ENCODE results near the gene GOLGA8J.
"Not testable (repeated sequence)": the region's sequence is repeated elsewhere in the genome, so short reads cannot be mapped to it uniquely, and the experiment has no call there.

GOLGA8J gene

DNA sequence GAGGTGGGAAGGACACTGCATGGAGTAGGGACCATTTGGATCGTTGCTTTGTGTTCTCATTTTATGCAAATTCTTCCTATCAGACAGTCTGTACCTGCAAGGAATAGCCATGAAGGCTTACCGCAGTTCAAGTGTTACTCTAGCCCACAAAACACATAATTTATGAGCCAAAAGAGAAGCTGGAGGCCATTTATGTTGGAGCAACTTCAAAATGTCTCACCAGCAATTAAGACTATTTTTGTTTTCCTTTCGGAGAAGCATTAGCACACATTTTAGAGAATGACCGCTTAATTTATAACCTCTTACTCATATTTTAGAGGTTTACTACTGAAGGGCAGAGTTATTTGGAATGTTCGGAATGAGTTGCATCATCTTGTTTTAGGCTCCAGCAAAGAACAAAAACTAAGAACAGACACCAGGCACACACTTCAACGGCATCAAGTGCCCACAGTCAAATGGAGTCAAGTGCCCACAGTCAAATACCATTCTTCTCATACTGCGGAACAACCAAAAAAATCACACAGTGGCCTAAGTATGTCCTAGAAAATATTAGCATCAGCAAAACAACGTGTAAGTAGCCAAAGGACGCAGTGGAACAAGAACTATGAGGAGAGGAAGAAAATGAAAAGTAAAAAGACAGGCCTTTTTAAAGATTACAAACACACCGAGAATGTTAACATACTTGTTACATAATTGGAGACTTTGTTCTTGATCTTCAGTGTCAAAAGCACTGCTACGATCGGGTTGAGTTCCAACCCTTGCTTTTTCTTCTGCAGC is 17.5 kb upstream of the GOLGA8J start:
- Histone ChIP-seq H3K23ac (ENCODE audit: low read length) (no peak overlapping the region), H3K79me2 (ENCODE audit: control insufficient read depth, insufficient read depth, low read length) (no peaks in the 10 kb centered on the region), H4K8ac (ENCODE audit: low read depth, low read length) (no peak overlapping the region), H3K27me3 (ENCODE audit: insufficient read depth, low read length, poor library complexity) (no peaks in the 10 kb centered on the region), H2BK5ac (ENCODE audit: low read length) (no peak overlapping the region), H3K4ac (ENCODE audit: low read depth, low read length) (no peak overlapping the region), H3K9ac (ENCODE audit: low read length) (no peak overlapping the region), H2AK5ac (ENCODE audit: low read length) (no peak overlapping the region), H3K79me1 (ENCODE audit: low read length) (no peaks in the 10 kb centered on the region), H3K36me3 (ENCODE audit: control insufficient read depth, insufficient read depth, low read length) (no peaks in the 10 kb centered on the region), H3K27ac (ENCODE audit: low read depth, low read length) (no peak overlapping the region), H3K4me1 (ENCODE audit: control insufficient read depth, low read depth, low read length) (no peaks in the 10 kb centered on the region), H3K4me2 (ENCODE audit: low read length) (no peak overlapping the region), H3K18ac (ENCODE audit: low read length) (no peak overlapping the region), H2BK120ac (ENCODE audit: low read depth, low read length) (no peak overlapping the region), H3K56ac (ENCODE audit: low read length) (no peak overlapping the region), H4K5ac (ENCODE audit: low read length) (no peak overlapping the region), H2BK15ac (replicated peaks; ENCODE audit: low read depth) (no peak overlapping the region), H3K4me3 (ENCODE audit: low read length) (no peak overlapping the region)
- no CpG with 5 or more reads among the region's 12 CpGs for WGBS (ENCODE audit: extremely low coverage, insufficient coverage, low lambda C conversion rate)
- no peak for DNase-seq

DNA sequence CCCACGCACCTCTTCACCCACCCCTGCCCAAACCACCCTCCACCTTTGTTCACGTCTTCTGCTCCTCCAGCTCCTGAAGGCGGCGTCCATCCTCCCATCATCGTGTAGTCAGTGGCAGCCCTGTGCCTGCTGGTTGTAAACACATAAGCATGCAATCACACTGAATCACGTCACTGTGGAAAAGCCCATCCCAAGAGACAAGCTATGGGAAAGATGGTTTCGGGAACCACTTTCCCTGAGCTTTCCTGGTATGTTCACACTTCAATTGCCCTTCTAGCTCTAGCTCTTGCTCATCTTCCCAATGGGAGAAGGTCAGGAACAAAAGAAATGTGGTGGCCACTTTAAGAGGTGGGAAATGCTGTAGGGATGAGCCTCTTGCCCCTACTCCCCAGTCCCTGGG is 14.4 kb upstream of the GOLGA8J start:
- H3K4me2 ChIP-seq (ENCODE audit: low read length) = no peak overlapping the region
- DNase-seq = no peak
- H4K8ac ChIP-seq (ENCODE audit: low read depth, low read length) = no peak overlapping the region
- H2BK5ac ChIP-seq (ENCODE audit: low read length) = no peak overlapping the region
- H3K27me3 ChIP-seq (ENCODE audit: insufficient read depth, low read length, poor library complexity) = no peaks in the 10 kb centered on the region
- no peak overlapping the region for H3K56ac ChIP-seq (ENCODE audit: low read length)
- H3K18ac ChIP-seq (ENCODE audit: low read length) = no peak overlapping the region
- no peak overlapping the region for H3K4me3 ChIP-seq (ENCODE audit: low read length)
- H3K27ac ChIP-seq (ENCODE audit: low read depth, low read length) = no peak overlapping the region
- H3K23ac ChIP-seq (ENCODE audit: low read length) = no peak overlapping the region
- H3K79me1 ChIP-seq (ENCODE audit: low read length) = no peaks in the 10 kb centered on the region
- no peak overlapping the region for H2BK15ac ChIP-seq (replicated peaks; ENCODE audit: low read depth)
- H3K36me3 ChIP-seq (ENCODE audit: control insufficient read depth, insufficient read depth, low read length) = no peaks in the 10 kb centered on the region
- H3K79me2 ChIP-seq (ENCODE audit: control insufficient read depth, insufficient read depth, low read length) = no peaks in the 10 kb centered on the region
- no peak overlapping the region for H3K4ac ChIP-seq (ENCODE audit: low read depth, low read length)
- H2BK120ac ChIP-seq (ENCODE audit: low read depth, low read length) = no peak overlapping the region
- H4K5ac ChIP-seq (ENCODE audit: low read length) = no peak overlapping the region
- no peak overlapping the region for H2AK5ac ChIP-seq (ENCODE audit: low read length)
- no peak overlapping the region for H3K9ac ChIP-seq (ENCODE audit: low read length)
- H3K4me1 ChIP-seq (ENCODE audit: control insufficient read depth, low read depth, low read length) = no peaks in the 10 kb centered on the region
- WGBS (ENCODE audit: extremely low coverage, insufficient coverage, low lambda C conversion rate) = no CpG with 5 or more reads among the region's 7 CpGs

GRCh38 chr15:30072630-30073029 is 10.1 kb upstream of the GOLGA8J start:
- H3K27ac ChIP-seq (ENCODE audit: low read depth, low read length) = no peak overlapping the region
- H3K79me1 ChIP-seq (ENCODE audit: low read length) = no peaks in the 10 kb centered on the region
- H3K18ac ChIP-seq (ENCODE audit: low read length) = no peak overlapping the region
- no peaks in the 10 kb centered on the region for H3K27me3 ChIP-seq (ENCODE audit: insufficient read depth, low read length, poor library complexity)
- H2BK15ac ChIP-seq (replicated peaks; ENCODE audit: low read depth) = no peak overlapping the region
- no peak overlapping the region for H2BK120ac ChIP-seq (ENCODE audit: low read depth, low read length)
- no peak for DNase-seq
- no peaks in the 10 kb centered on the region for H3K4me1 ChIP-seq (ENCODE audit: control insufficient read depth, low read depth, low read length)
- no peaks in the 10 kb centered on the region for H3K79me2 ChIP-seq (ENCODE audit: control insufficient read depth, insufficient read depth, low read length)
- H3K23ac ChIP-seq (ENCODE audit: low read length) = no peak overlapping the region
- H4K8ac ChIP-seq (ENCODE audit: low read depth, low read length) = no peak overlapping the region
- no peaks in the 10 kb centered on the region for H3K36me3 ChIP-seq (ENCODE audit: control insufficient read depth, insufficient read depth, low read length)
- no peak overlapping the region for H2BK5ac ChIP-seq (ENCODE audit: low read length)
- H3K4me2 ChIP-seq (ENCODE audit: low read length) = no peak overlapping the region
- no peak overlapping the region for H3K4ac ChIP-seq (ENCODE audit: low read depth, low read length)
- no peak overlapping the region for H4K5ac ChIP-seq (ENCODE audit: low read length)
- H3K56ac ChIP-seq (ENCODE audit: low read length) = no peak overlapping the region
- WGBS (ENCODE audit: extremely low coverage, insufficient coverage, low lambda C conversion rate) = no CpG with 5 or more reads among the region's 7 CpGs
- H3K4me3 ChIP-seq (ENCODE audit: low read length) = no peak overlapping the region
- H3K9ac ChIP-seq (ENCODE audit: low read length) = no peak overlapping the region
- H2AK5ac ChIP-seq (ENCODE audit: low read length) = no peak overlapping the region

GRCh38 chr15:30073915-30074314 is 8.8 kb upstream of the GOLGA8J start:
- Histone ChIP-seq H2BK120ac (ENCODE audit: low read depth, low read length) (no peak overlapping the region), H3K36me3 (ENCODE audit: control insufficient read depth, insufficient read depth, low read length) (no peaks in the 10 kb centered on the region), H3K23ac (ENCODE audit: low read length) (no peak overlapping the region), H2BK5ac (ENCODE audit: low read length) (no peak overlapping the region), H3K56ac (ENCODE audit: low read length) (no peak overlapping the region), H3K4me2 (ENCODE audit: low read length) (no peak overlapping the region), H3K4me1 (ENCODE audit: control insufficient read depth, low read depth, low read length) (no peaks in the 10 kb centered on the region), H3K4me3 (ENCODE audit: low read length) (no peak overlapping the region), H3K79me2 (ENCODE audit: control insufficient read depth, insufficient read depth, low read length) (no peaks in the 10 kb centered on the region), H3K18ac (ENCODE audit: low read length) (no peak overlapping the region), H3K27me3 (ENCODE audit: insufficient read depth, low read length, poor library complexity) (no peaks in the 10 kb centered on the region), H2AK5ac (ENCODE audit: low read length) (no peak overlapping the region), H4K8ac (ENCODE audit: low read depth, low read length) (no peak overlapping the region), H3K27ac (ENCODE audit: low read depth, low read length) (no peak overlapping the region), H4K5ac (ENCODE audit: low read length) (no peak overlapping the region), H3K4ac (ENCODE audit: low read depth, low read length) (no peak overlapping the region), H2BK15ac (replicated peaks; ENCODE audit: low read depth) (no peak overlapping the region), H3K9ac (ENCODE audit: low read length) (no peak overlapping the region), H3K79me1 (ENCODE audit: low read length) (no peaks in the 10 kb centered on the region)
- DNase-seq = no peak
- no CpG with 5 or more reads among the region's 4 CpGs for WGBS (ENCODE audit: extremely low coverage, insufficient coverage, low lambda C conversion rate)

DNA sequence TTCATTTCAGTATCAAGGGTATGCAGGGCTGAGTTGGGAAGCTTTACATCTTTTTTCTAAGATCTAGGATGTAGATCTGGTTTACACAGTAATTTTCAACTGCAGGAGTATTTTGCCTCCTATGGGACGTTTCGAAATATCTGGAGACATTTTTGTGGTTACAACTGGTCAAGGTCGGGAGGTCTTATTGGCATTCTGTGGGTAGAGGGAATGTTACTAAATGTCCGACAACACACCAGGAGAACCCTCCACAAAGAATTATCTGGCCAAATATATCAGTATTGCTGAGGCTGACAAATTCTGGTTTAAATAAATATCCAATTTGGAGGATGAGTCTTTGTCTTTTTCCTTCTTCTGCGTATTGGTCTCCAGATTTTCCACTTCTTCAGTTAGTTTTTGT is 1.9 kb upstream of the GOLGA8J start:
- H3K56ac ChIP-seq (ENCODE audit: low read length); H3K79me1 ChIP-seq (ENCODE audit: low read length); H2BK5ac ChIP-seq (ENCODE audit: low read length); H3K27me3 ChIP-seq (ENCODE audit: insufficient read depth, low read length, poor library complexity); H3K18ac ChIP-seq (ENCODE audit: low read length); H2BK120ac ChIP-seq (ENCODE audit: low read depth, low read length); DNase-seq; H3K27ac ChIP-seq (ENCODE audit: low read depth, low read length); H3K4ac ChIP-seq (ENCODE audit: low read depth, low read length); H4K8ac ChIP-seq (ENCODE audit: low read depth, low read length); H3K79me2 ChIP-seq (ENCODE audit: control insufficient read depth, insufficient read depth, low read length); H4K5ac ChIP-seq (ENCODE audit: low read length); H2AK5ac ChIP-seq (ENCODE audit: low read length); H3K4me1 ChIP-seq (ENCODE audit: control insufficient read depth, low read depth, low read length); H3K4me3 ChIP-seq (ENCODE audit: low read length); H3K23ac ChIP-seq (ENCODE audit: low read length); H3K9ac ChIP-seq (ENCODE audit: low read length); H3K4me2 ChIP-seq (ENCODE audit: low read length); H2BK15ac ChIP-seq (replicated peaks; ENCODE audit: low read depth); H3K36me3 ChIP-seq (ENCODE audit: control insufficient read depth, insufficient read depth, low read length): not testable (repeated sequence)
- no CpG with 5 or more reads among the region's 5 CpGs for WGBS (ENCODE audit: extremely low coverage, insufficient coverage, low lambda C conversion rate)

DNA sequence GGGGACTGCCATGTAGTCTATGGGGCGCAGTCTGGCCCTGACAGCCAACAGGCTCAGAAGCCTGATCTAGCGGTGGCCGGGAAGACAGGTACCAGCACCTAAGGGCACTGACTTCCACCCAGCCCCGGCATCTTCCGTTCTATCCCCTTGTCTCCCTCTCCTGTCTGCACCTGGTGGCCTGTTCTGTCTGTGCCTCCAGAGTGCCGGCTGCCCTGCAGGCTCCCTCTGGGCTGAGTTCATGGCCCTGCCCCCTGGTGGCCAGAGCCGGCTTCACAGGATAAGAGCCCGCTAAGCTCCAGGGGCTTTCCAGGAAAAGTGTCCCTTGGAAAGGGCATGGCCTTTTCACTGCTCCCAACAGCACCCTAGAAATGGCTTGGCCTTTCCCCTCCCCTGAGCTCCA is 15.1 kb downstream of the GOLGA8J start:
- no CpG with 5 or more reads among the region's 8 CpGs for WGBS (ENCODE audit: extremely low coverage, insufficient coverage, low lambda C conversion rate)
- not testable (repeated sequence) for H3K27ac ChIP-seq (ENCODE audit: low read depth, low read length)

More for the DNA sequence above, 15.1 kb downstream of the GOLGA8J start:
- H3K4me2 ChIP-seq (ENCODE audit: low read length); H3K4me1 ChIP-seq (ENCODE audit: control insufficient read depth, low read depth, low read length); H3K23ac ChIP-seq (ENCODE audit: low read length); H3K36me3 ChIP-seq (ENCODE audit: control insufficient read depth, insufficient read depth, low read length); H2BK5ac ChIP-seq (ENCODE audit: low read length); H3K4me3 ChIP-seq (ENCODE audit: low read length); H3K56ac ChIP-seq (ENCODE audit: low read length); H3K27me3 ChIP-seq (ENCODE audit: insufficient read depth, low read length, poor library complexity); H3K9ac ChIP-seq (ENCODE audit: low read length); H3K4ac ChIP-seq (ENCODE audit: low read depth, low read length); H3K18ac ChIP-seq (ENCODE audit: low read length); H4K5ac ChIP-seq (ENCODE audit: low read length); H2AK5ac ChIP-seq (ENCODE audit: low read length); H3K79me1 ChIP-seq (ENCODE audit: low read length); DNase-seq; H2BK15ac ChIP-seq (replicated peaks; ENCODE audit: low read depth); H3K79me2 ChIP-seq (ENCODE audit: control insufficient read depth, insufficient read depth, low read length); H2BK120ac ChIP-seq (ENCODE audit: low read depth, low read length); H4K8ac ChIP-seq (ENCODE audit: low read depth, low read length): not testable (repeated sequence)

Measured in mesendoderm (in vitro differentiated cells).